HG02642 (cell line): ENCODE data around the gene TANGO6.
"Not testable (repeated sequence)": the region's sequence is repeated elsewhere in the genome, so short reads cannot be mapped to it uniquely, and the experiment has no call there.

Experiments
- ATAC-seq: cut with Tn5 transposase; IDR thresholded peaks from one replicate; pipeline ENCODE4 v1.9.1; 2021; ENCODE audit warnings: mild to moderate bottlenecking; ENCODE audit not compliant: unreplicated experiment, poor library complexity

Gene TANGO6

GRCh38 chr16:69111876-69112230, 268.5 kb downstream of the TANGO6 start:
- ATAC-seq: no peak

- ATAC-seq: peak; percentile 57
These were observed 269.2 kb downstream of the TANGO6 start for GRCh38 chr16:69112285-69113129.

DNA sequence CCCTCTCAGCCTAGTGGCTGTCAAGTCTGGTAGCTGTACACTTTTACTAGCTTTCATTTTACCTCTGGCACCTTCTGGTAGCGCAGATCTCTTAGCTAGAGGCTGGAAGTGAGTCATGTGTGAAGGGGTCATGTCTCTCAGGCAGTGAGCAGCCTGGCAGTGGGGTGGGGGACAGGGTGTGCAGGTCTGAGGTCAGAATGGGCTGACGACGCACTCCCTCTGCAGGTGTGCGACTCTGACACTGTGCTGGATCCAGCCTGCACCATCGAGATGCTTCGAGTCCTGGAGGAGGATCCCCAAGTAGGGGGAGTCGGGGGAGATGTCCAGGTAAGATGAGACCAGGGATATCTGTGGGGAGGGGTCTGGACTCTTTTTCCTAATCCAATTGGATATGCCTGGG, 269.9 kb downstream of the TANGO6 start:
- ATAC-seq: no peak

DNA sequence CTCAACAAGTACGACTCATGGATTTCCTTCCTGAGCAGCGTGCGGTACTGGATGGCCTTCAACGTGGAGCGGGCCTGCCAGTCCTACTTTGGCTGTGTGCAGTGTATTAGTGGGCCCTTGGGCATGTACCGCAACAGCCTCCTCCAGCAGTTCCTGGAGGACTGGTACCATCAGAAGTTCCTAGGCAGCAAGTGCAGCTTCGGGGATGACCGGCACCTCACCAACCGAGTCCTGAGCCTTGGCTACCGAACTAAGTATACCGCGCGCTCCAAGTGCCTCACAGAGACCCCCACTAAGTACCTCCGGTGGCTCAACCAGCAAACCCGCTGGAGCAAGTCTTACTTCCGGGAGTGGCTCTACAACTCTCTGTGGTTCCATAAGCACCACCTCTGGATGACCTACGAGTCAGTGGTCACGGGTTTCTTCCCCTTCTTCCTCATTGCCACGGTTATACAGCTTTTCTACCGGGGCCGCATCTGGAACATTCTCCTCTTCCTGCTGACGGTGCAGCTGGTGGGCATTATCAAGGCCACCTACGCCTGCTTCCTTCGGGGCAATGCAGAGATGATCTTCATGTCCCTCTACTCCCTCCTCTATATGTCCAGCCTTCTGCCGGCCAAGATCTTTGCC, 271.1 kb downstream of the TANGO6 start:
- no peak for ATAC-seq

DNA sequence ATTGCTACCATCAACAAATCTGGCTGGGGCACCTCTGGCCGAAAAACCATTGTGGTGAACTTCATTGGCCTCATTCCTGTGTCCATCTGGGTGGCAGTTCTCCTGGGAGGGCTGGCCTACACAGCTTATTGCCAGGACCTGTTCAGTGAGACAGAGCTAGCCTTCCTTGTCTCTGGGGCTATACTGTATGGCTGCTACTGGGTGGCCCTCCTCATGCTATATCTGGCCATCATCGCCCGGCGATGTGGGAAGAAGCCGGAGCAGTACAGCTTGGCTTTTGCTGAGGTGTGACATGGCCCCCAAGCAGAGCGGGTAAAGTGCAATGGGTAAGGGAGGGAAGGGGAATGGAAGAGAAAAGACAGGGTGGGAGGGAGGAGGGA, 271.6 kb downstream of the TANGO6 start:
- no peak for ATAC-seq

DNA sequence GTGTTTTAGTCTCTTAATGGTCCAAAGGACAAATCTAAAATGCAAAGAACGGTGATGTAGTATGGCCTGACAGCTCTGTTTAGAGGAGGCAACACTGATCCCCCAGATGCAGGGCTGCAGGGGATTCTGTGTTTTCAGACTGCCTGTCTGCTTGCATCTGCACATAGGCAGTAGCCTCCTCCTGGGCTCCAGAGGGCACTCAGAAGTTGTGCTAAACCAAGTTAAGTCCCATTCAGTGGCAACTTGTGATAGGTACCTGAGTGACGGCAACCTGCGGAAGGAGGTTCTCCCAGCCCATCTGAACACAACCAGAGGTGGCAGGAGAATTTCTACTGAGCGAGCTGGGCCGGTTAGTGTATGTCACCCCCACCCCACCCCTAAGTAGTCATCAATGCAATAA, 272.0 kb downstream of the TANGO6 start:
- no peak for ATAC-seq

DNA sequence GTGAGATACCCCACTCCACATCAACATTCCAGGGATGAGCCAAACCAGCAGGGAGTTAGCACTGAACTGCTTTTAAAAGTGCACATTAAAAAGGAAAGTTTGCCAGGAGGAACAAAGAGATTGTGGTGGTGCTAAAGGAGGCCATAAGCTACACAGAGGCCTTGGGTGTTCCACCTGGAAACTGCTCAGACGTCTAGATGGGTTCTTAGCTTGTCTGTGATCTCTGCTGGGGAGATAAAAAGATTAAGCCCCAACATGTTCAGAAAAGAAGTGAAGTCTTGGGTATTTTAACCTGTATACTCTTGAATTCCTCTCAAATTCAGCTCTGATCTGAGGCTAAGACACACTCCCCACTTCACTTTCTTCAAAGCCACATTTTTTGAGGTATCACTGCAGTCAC, 272.5 kb downstream of the TANGO6 start:
- no peak for ATAC-seq

DNA sequence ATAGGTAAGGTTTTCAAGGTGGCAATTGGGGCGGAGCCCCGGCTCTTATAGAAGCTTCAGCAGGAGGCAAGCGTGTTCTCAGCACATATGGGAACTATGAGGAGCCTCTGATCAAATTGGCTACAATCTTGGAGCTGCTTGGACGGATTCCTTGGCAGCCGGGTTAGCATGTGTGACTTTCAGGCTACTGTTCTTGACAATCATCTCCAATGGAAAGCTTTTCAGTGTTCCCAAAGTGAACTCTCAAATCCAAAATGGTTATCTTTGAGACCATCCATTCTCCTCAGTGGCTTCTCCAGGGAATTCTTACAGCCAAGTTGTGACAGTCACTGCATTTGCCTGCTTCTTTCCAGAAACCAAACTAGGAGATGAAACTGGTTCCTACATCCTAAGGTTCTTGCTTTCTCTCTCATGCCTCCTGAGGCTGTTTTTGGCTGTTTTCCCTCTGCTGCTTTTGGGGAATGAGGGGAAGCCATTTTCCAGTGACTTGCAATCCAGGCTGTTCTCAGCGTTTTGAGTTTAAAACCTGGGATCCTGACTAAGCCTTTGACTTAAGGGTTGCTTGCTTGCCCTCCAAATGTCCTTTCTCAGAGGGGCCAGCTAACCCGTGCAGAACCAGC, 273.0 kb downstream of the TANGO6 start:
- ATAC-seq: no peak

GRCh38 chr16:69116906-69117305, 273.6 kb downstream of the TANGO6 start:
- no peak for ATAC-seq

GRCh38 chr16:69118468-69118867, 275.1 kb downstream of the TANGO6 start:
- no peak for ATAC-seq

DNA sequence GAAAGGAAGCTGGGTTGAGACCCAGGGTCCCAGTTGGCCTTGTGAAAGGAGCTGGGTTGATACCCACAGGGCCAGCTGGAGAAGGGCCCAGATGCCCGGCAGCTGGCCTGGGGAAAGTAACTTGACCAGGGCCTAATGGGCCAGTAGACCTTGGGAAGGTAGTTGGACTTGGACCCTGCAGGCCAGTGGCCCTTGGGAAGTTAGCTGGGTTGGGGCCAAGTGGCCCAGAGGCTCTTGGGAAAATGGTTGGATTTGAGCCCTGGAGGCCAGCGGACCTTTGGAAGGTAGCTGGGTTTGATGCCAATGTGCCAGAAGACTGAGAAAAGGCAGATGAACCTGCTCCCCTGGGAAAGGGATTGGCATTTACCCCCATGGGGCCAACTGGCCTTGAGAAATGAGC, 275.7 kb downstream of the TANGO6 start:
- no peak for ATAC-seq

- ATAC-seq: no peak
These were observed 276.2 kb downstream of the TANGO6 start for GRCh38 chr16:69119536-69119935.

DNA sequence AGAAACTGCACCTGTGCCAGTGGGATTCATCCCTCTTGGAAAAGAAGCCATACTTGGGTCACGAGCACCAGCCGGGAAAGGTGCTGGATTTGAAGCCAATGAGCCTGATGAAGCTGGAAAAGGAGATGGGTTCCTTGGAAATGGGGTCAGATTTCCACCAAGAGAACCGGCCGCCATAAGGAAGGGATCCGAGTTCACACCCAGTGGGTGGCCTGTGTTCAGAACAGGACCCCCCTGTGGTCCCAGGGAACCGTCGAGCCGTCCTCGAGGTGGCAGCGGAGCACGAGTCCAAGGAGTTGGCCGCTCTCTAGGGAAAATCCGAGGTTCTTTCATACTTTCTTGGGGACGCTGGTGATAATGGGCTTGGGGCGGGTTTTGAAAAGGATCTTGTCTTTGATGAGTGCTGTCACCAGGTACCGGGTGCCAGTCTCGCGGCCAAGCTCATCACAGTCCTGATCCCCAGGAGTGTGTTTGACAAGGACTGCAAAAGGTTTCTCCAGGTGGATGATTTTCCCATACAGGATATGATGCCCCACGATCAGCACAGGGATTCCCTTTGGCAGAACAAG, 276.8 kb downstream of the TANGO6 start:
- ATAC-seq: no peak

DNA sequence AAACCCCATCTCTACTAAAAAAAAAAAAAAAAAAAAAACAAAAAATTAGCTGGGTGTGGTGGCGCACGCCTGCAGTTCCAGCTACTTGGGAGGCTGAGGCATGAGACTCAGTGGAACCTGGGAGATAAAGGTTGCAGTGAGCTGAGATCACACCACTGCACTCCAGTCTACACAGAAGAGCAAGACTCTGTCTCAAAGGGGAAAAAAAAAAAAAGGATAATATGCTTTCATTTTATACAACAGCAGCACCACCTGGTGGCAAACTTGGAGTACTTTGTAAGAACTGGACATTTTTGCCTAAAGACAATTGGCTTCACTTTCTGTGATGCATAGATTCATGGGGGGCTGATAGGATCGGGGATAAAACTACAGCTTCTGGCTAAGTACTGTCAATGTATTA, 280.6 kb downstream of the TANGO6 start:
- no peak for ATAC-seq

DNA sequence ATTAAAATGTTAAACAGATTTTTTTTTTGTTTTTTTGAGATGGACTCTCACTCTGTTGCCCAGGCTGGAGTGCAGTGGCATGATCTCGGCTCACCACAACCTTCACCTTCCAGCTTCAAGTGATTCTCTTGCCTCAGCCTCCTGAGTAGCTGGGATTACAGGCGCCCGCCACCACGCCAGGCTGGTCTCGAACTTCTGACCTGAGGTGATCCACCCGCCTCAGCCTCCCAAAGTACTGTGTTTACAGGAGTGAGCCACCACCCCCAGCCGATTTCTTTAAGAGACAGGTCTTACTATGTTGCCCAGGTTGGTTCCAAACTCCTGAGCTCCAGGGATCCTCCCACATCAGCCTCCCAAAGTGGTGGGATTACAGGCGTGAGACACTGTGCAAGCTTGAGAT, 281.1 kb downstream of the TANGO6 start:
- not testable (repeated sequence) for ATAC-seq

GRCh38 chr16:69124961-69125360, 281.6 kb downstream of the TANGO6 start:
- ATAC-seq: not testable (repeated sequence)

DNA sequence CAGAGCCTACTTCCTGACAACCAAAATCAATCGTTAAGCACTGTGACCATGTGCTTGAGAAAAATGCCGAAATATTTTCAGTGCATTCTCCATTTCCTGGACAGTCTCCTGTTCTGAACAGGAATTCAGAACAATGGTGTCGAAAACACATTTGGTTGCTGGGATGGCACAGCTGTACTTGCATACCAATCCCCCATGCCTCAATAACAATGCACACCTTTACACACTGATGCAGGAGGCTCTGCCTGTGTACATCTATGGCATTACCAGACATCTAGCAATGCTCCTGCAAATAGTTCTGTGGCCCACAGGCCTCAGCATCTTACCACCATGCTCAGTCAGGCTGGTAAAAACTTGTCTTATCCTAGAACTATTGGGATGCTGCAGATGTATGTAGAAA, 282.9 kb downstream of the TANGO6 start:
- no peak for ATAC-seq

DNA sequence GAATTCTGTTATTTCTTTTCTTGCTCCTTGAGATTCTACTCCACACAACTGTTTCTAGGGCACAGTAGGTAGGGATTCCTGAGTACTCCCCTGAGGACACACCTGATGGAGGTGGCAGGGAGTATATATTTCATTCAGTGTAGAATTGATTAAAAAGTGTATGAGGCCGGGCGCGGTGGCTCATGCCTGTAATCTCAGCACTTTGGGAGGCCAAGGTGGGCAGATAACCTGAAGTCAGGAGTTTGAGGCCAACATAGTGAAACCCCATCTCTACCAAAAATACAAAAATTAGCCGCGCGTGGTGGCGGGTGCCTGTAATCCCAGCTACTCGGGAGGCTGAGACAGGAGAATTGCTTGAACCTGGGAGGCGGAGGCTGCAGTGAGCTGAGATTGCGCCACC, 283.5 kb downstream of the TANGO6 start:
- ATAC-seq: not testable (repeated sequence)

DNA sequence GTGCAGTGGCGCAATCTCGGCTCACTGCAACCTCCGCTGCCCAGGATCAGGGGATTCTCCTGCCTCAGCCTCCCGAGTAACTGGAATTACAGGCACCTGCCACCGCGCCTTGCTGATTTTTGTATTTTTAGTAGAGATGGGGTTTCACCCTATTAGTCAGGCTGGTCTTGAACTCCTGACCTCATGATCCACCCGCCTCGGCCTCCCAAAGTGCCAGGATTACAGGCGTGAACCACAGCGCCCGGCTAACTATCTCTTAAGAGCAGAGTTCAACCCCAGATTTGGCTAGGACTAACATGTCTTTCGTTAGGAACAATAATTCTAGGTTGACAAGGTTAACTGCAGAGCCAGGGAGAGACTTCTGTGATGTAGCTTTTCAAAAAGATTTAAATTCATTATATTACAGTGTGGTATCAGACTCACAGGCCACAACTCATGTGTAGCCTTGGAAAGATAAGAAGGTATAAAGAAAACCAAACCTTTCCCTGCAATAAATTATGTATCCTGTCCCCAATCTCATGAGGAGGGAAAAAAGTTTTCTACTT, 284.7 kb downstream of the TANGO6 start:
- ATAC-seq: no peak

DNA sequence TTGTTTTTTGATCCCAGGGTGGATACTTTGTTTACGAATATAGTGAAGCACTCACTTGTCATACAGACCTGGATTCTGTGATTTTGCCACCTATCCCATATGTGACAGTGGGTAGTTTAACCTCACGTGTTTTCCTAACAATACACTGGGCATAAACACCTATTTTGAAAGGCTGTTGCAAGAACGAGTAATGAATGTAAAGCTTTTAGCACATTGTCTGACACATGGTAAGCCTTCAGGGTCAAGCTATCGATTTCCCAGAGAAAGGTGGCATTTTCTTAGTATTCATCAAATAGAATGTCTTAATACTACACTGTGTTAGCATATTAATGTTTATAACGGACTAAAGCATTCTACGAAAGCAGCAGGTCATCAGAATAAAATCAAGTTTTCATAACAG, 287.1 kb downstream of the TANGO6 start:
- ATAC-seq: no peak
